Kidney epithelial cell (primary cell): ENCODE measurements around the gene HEMK1. TPM values are rescaled to one million over a fixed set of nuclear protein-coding genes. Genes with fewer than 3 reads are reported as not detected.

ENCODE experiments used
- DNase-seq: peaks from one replicate; pipeline ENCODE4 v3.0.0-alpha.2; 2010; ENCODE audit warnings: low read depth
- H3K27me3 ChIP-seq: 2 replicates; pipeline ENCODE4 v1.6.0; 2011; ENCODE audit warnings: low read length; ENCODE audit not compliant: control insufficient read depth, insufficient read depth
- H3K36me3 ChIP-seq: 2 replicates; pipeline ENCODE4 v1.5.1; 2011; ENCODE audit warnings: low read length; ENCODE audit not compliant: control insufficient read depth, insufficient read depth
- H3K4me3 ChIP-seq: 2 replicates; pipeline ENCODE4 v1.5.1; 2011; ENCODE audit warnings: low read depth, mild to moderate bottlenecking, control low read depth, low read length
- total RNA-seq: library from RNA; depleted of rRNA; stranded (reverse); fragments of >200 nt; gene quantifications from 2 replicates; pipeline ENCODE4 v1.2.3, GENCODE V29; 2015
- TF ChIP-seq, protein P1 (sequence below): IDR thresholded peaks from 2 replicates; pipeline ENCODE4 v1.5.1; 2011; ENCODE audit warnings: mild to moderate bottlenecking, moderate library complexity, low read length, control low read depth, inconsistent platforms; ENCODE audit not compliant: insufficient read depth, poor library complexity, severe bottlenecking

HEMK1 gene
- total RNA-seq, 1 donor from 2014 or later: 15.6 TPM

DNA sequence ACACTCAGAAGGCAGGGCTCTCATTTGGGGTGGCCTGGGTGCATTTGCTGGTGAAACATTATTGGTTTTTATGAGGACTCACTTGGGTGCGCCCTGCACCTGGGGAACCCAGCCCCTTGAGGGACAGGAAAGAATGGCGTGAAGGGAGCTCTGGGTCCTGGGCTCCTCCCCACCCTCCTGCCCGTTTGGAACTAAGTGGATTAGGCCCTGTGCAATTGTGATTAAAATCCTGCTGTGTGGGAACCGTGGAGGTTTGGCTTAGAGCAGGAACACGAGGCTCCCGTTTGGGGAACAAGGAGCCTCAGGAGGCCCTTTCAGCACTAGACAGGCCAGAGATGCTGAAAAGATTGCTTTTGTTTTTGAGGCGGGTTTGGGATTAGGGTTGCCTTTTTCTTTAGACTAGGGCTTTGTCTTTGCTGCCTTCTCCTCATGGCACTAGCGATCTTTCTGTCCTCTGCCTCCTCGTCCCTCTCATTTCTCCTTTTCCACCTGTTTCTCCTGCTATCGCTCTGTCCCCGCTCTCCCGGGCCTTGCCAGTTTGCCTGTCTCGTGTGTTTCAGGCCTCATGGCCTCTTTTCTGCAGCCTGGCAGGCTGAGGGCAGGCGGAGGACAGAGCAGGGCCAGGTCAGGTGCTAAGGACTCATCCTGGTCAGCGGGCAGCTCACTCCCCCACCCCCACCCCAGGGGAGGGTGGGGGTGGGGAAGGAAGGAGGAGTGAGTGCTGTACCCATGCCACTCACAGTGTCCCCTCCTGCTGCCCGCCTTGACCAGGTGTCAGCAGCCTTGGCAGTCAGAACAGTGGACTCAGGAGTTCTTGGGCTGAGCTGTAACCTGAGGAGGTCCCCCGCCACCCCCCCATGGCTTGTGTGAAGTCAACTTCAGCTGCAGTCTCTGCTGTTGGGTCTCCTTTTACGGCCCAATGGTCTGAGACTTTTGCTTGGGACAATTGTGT lies 56.2 kb downstream of the HEMK1 start:
- no peak for DNase-seq
- H3K27me3 ChIP-seq: no peaks in the 10 kb centered on the region
- TF ChIP-seq, protein P1, sequence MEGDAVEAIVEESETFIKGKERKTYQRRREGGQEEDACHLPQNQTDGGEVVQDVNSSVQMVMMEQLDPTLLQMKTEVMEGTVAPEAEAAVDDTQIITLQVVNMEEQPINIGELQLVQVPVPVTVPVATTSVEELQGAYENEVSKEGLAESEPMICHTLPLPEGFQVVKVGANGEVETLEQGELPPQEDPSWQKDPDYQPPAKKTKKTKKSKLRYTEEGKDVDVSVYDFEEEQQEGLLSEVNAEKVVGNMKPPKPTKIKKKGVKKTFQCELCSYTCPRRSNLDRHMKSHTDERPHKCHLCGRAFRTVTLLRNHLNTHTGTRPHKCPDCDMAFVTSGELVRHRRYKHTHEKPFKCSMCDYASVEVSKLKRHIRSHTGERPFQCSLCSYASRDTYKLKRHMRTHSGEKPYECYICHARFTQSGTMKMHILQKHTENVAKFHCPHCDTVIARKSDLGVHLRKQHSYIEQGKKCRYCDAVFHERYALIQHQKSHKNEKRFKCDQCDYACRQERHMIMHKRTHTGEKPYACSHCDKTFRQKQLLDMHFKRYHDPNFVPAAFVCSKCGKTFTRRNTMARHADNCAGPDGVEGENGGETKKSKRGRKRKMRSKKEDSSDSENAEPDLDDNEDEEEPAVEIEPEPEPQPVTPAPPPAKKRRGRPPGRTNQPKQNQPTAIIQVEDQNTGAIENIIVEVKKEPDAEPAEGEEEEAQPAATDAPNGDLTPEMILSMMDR: no peak
- no peaks in the 10 kb centered on the region for H3K36me3 ChIP-seq
- no peak overlapping the region for H3K4me3 ChIP-seq

- H3K36me3 ChIP-seq: no peaks in the 10 kb centered on the region
- TF ChIP-seq, protein P1: no peak
- H3K4me3 ChIP-seq: no peak overlapping the region
- H3K27me3 ChIP-seq: no peaks in the 10 kb centered on the region
- DNase-seq: no peak
These were observed 57.1 kb downstream of the HEMK1 start for GRCh38 chr3:50626401-50626800.

GRCh38 chr3:50627407-50628051 lies 58.2 kb downstream of the HEMK1 start:
- no peaks in the 10 kb centered on the region for H3K36me3 ChIP-seq
- no peaks in the 10 kb centered on the region for H3K27me3 ChIP-seq
- TF ChIP-seq, protein P1: peak; percentile 31
- peak; percentile 85 for DNase-seq
- no peak overlapping the region for H3K4me3 ChIP-seq

DNA sequence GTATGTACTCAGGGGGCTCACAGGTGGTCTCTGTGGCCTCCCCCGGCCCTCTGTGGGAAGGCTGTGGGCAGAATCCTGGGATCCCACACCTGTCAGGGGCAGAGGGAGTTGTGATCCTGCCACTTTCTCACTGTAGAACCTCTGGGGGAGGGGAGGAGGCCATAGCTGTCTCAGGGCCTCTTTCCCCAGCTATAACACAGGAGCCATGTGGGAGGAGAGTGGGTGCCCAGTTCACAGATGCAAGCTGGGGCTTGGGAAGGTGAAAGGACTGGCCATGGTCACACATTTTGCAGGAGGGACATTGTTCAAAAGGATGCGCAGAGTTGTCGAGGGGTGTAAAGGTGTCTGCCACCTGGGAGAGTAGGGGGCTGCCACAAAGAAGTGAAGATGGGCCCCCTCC lies 59.3 kb downstream of the HEMK1 start:
- no peak for DNase-seq
- Histone ChIP-seq H3K36me3 (no peaks in the 10 kb centered on the region), H3K27me3 (no peaks in the 10 kb centered on the region), H3K4me3 (no peak overlapping the region)
- TF ChIP-seq, protein P1: no peak

DNA sequence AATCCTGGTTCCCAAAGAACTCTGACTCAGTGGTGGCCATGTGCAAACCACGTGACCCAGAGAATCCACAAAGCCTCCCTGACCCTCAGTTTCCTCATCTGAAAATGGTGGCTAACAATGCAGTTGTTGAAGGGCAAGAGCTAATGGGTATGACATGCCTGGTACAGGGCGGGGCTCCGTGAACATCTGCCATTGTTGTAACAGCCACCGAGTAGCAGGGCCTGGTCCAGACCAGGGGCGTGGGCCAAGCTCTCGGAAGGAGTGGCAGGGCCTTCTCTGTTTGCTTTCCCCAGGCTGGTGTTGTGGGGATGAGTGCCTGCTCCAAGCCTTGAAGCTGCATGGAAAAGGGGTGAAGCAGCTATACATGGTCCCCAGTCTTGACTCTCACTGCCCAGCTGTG lies 61.1 kb downstream of the HEMK1 start:
- H3K36me3 ChIP-seq: no peaks in the 10 kb centered on the region
- no peaks in the 10 kb centered on the region for H3K27me3 ChIP-seq
- H3K4me3 ChIP-seq: no peak overlapping the region
- TF ChIP-seq, protein P1: no peak
- no peak for DNase-seq
